Measurements from ENCODE around the gene ARVCF.

Gene ARVCF

GRCh38 chr22:20016734-20017621 lies at the start of gene ARVCF:
ARVCF (minus strand) TSS chr22:20016823; CDS start chr22:19990794, 26,029 bp downstream.
- DNase-seq = peak; percentile 88

GRCh38 chr22:20065896-20066616 lies 49.4 kb upstream of the ARVCF start:
- DNase-seq = no peak

GRCh38 chr22:20064545-20065262 lies 48.1 kb upstream of the ARVCF start:
- no peak for DNase-seq

- no peak for DNase-seq
Observed at GRCh38 chr22:20064140-20064480, 47.5 kb upstream of the ARVCF start.

GRCh38 chr22:20063271-20064139 lies 46.9 kb upstream of the ARVCF start:
- no peak for DNase-seq

- DNase-seq = no peak
Observed at GRCh38 chr22:20062766-20063083, 46.1 kb upstream of the ARVCF start.

- no peak for DNase-seq
Observed at GRCh38 chr22:20062043-20062765, 45.6 kb upstream of the ARVCF start.

- DNase-seq = no peak
Observed at GRCh38 chr22:20061481-20061861, 44.8 kb upstream of the ARVCF start.

- no peak for DNase-seq
Observed at GRCh38 chr22:20060700-20061480, 44.3 kb upstream of the ARVCF start.

- no peak for DNase-seq
Observed at GRCh38 chr22:20058989-20059770, 42.6 kb upstream of the ARVCF start.

GRCh38 chr22:20057596-20058268 lies 41.1 kb upstream of the ARVCF start:
- DNase-seq = no peak

- no peak for DNase-seq
Observed at GRCh38 chr22:20056696-20057386, 40.2 kb upstream of the ARVCF start.

GRCh38 chr22:20056161-20056560 lies 39.5 kb upstream of the ARVCF start:
- DNase-seq = no peak

GRCh38 chr22:20055654-20056053 lies 39.0 kb upstream of the ARVCF start:
- DNase-seq = no peak

GRCh38 chr22:20055144-20055543 lies 38.5 kb upstream of the ARVCF start:
- no peak for DNase-seq

- no peak for DNase-seq
Observed at GRCh38 chr22:20054485-20054884, 37.9 kb upstream of the ARVCF start.

GRCh38 chr22:20054034-20054427 lies 37.4 kb upstream of the ARVCF start:
- DNase-seq = no peak

GRCh38 chr22:20053407-20054033 lies 36.9 kb upstream of the ARVCF start:
- no peak for DNase-seq
